ENCODE results near the gene CCN2.

CCN2 gene

DNA sequence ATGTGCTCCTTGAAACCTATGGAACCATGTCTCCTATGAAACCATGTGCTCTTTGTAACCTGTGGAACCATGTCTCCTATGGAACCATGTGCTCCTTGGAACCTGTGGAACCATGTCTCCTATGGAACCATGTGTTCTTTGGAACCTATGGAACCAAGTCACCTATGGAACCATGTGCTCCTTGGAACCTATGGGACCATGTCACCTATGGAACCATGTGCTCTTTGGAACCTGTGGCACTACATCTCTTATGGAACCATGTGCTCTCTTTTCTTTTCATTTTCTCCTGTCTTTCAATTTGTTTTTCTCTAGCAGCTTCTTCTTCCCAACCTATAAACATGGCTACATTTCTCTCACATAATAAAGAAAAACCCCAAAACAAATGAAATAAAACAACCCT is 11.9 kb upstream of the CCN2 start:
- no peak for DNase-seq

DNA sequence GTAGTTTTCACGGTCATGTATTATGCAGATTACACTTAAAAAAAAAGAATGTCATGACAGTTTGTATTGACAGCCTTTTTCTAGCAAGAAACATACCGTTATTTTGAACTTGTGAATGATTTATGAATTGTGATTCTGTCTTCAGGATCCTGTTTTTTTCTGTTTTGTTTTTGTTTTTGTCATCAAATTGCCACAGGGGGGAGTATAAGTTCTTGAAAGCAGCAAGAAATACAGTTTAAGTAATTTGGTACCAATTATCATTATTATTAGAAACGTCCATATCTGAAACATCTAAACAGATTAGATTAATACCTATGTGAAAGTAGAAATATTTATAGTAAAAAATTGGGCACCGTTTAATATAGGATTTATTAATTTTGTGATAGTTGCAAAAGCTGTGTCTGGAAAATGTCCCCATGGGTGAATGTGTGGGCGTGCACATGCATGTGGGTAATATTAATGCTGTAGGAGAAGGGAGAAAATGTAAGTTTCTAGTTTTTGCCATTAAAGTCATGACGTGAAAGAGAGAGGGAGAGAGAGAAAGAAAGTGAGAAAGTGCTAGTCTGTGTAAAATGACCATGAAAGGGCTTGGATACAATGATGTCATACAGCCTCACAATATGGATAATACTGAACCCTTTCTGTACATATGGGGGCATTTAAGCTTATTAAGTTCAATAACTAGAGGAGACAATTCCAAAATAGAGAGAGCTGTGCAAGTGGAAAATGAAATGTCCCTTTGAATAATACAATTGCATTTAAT is 9.4 kb upstream of the CCN2 start:
- DNase-seq, result no peak

DNA sequence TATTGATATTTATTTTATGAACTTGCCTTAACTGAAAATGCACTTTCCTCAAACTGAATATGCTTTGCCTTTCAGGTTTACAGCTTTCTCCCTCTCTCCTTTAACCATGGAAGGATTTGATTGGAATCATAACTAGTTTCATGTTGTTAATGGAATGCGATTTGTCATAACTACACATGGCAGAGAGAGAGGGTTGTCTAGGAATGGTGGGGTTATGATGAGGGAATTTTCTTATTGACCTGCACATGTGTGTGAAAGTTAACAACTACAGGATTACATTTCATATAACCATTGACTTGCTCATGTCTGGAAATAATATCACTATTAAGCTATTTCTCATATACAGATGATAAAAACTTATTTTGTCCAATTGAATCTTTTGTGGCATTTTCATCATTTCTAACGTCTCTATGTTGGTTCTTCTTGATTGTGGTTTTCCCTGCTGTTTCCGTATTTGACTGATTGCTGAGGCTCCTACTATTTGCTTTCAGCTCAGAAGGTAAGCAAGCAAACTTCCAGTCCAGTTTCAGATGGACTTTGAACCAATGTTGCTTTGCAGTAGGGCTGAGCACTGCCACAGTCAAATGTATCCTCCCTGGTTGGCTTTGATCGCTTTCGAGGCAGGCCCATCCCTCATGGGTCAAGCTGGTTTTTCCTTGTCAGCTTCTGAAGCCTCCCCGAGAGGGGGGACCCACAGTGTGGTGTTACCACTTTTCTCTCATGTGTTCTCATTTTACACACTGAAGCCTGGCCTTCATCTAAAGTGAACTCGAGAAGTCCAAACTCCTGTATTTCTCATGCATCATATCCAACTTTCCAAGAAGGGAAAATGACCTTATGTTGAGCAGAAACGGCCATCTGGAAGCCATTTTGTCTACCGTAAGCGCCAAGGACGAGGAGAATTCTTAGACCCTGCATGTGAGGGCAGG is 7.6 kb upstream of the CCN2 start:
- DNase-seq, result no peak

DNA sequence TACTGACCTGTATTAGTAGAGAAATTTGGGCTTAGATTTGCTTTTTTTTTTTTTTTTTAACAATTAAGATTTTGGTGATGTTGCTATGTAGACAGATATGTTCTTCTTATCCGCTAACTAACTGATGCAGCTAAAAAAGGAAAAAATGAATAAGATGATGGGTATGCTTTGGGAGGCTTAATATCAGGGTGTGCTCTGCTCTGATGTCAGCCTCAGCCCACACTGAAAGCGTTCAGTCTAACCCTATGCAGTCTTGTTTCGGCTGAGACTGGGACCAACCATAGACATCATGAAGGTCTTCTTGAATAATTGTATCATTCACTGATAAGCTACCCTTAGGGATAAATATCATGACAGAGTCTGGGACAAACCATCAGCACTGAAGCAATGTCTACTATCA is 6.9 kb upstream of the CCN2 start:
- DNase-seq, result no peak

- DNase-seq, result no peak
Observed at GRCh38 chr6:131955876-131956275, 4.7 kb upstream of the CCN2 start.

- no peak for DNase-seq
Observed at GRCh38 chr6:131955192-131955591, 4.0 kb upstream of the CCN2 start.

GRCh38 chr6:131954775-131955107 is 3.6 kb upstream of the CCN2 start:
- DNase-seq, result no peak

DNA sequence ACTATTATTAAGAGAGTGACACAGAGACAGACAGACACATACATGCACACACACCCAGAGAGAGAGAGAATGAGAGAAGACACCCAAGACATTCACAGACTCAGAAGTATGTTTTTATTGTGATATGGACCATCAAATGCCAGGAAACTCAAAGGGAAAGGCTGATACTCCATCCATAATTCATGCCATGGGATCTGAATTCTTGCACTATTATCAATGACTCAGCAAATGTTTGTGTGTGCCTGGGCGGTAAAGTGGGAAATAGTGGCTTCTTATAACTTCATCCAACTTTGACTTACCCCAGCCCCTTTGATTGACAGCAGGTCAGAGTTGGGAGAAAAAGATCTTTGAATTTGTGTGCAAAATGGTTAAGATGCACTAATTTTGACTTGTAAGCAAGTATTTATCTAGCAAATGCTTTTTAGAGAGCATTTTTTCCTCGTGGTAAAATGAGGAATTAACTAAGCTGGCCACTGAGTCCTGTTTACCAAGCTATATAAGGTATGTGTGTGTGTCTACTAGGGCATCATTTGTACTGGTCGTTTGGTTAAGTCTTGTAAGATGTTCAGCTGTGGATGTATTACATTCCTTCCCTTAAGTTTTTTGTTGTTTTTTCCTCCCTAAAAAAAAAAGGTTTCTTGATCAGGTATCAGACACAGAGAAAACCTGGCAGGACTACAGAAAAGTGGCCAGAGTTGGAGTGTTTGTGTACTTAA is 3.0 kb upstream of the CCN2 start:
- DNase-seq, result no peak

GRCh38 chr6:131952886-131953509 is 1.8 kb upstream of the CCN2 start:
- no peak for DNase-seq

- DNase-seq, result no peak
Observed at GRCh38 chr6:131951576-131952230, 531 bp upstream of the CCN2 start.

DNA sequence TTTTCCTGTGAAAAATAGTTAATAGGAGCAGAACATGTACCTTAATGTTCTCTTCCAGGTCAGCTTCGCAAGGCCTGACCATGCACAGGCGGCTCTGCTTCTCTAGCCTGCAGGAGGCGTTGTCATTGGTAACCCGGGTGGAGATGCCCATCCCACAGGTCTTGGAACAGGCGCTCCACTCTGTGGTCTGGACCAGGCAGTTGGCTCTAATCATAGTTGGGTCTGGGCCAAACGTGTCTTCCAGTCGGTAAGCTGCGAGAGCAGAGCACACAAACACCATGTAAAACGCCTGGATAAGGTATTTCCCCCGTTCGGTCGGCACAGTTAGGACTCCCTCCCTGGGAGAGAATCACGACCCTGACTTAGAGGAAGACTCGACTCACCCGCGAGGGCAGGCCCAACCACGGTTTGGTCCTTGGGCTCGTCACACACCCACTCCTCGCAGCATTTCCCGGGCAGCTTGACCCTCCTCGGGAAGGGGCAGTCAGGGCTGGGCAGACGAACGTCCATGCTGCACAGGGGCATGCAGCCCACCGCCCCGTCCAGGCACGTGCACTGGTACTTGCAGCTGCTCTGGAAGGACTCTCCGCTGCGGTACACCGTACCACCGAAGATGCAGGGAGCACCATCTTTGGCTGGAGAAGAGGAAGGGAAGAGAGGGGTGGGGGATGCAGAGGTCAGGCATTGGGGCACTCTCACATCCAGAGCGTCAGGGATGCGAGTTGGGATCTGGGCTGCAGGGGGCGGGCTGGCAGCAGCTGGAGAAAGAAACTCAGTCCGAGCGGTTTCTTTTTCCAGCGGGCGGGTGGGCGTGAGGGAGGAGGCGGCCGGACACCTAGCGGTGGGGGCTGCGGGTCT is 1.0 kb downstream of the CCN2 start:
- DNase-seq, result no peak

- no peak for DNase-seq
Observed at GRCh38 chr6:131949620-131949908, 1.6 kb downstream of the CCN2 start.

GRCh38 chr6:131948692-131949619 is 2.2 kb downstream of the CCN2 start:
- DNase-seq, result no peak

DNA sequence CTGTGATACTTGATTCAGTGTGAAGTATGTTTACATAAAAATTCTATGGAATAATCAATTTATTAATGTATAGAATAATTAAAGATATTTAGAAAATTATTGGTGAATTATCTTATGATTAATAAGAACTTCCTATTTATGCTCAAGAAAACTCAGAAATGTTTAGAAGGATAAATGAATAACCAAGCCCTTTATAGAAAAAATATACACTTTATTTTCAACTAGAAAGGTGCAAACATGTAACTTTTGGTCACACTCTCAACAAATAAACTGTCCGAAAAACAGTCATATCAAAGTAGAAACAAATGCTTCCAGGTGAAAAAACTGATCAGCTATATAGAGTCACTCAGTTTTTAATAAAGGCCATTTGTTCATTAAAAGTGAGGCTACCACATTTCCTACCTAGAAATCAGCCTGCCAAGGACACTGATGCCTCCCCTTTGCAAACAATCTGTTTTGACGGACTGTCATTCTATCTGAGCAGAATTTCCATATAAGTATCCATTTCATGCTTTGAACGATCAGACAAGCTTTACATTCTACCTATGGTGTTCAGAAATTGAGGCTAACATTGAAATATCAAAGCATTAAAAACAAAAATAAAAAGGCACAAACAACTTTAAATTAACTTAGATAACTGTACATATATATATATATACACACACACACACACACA is 3.0 kb downstream of the CCN2 start:
- DNase-seq, result no peak

- no peak for DNase-seq
Observed at GRCh38 chr6:131946992-131947955, 3.9 kb downstream of the CCN2 start.

GRCh38 chr6:131946404-131946991 is 4.7 kb downstream of the CCN2 start:
- no peak for DNase-seq

DNA sequence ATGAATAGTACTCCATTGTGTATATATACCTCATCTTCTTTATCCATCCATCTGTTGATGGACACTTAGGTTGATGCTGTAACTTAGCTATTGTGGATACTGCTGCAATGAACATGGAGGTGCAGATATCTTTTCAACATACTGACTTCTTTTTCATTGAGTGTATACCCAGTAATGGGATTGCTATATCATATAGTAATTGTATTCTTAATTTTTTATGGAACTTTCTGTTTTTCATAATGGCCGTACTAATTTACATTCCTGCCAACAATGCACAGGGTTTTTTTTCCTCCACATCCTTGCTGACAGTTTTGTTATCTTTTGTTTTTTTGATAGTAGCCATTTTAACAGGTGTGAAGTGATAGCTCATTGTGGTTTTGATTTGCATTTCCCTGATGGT is 5.2 kb downstream of the CCN2 start:
- no peak for DNase-seq

Measured in NCI-H1436 (cell line).